C4-2B (cell line): ENCODE data around the gene PTPRD.

Experiments
- CTCF ChIP-seq: fragments of 450-650 bp; conservative IDR thresholded peaks from 2 replicates; pipeline ENCODE4 v1.5.1; 2017; ENCODE audit warnings: mild to moderate bottlenecking
- ZFX ChIP-seq: fragments of 450-650 bp; IDR thresholded peaks from 2 replicates; pipeline ENCODE4 v1.6.1; 2017

- TF ChIP-seq CTCF, result no peak
- no peak for TF ChIP-seq ZFX
Observed at GRCh38 chr9:9754186-9754585, 858.6 kb downstream of the PTPRD start.
